ENCODE measurements around the gene PFKFB3. TPM values are rescaled to one million over a fixed set of nuclear protein-coding genes. Genes with fewer than 3 reads are reported as not detected.

Gene PFKFB3
- total and polyA plus RNA-seq, 2 of the 13 experiments (the other 11 are each of a cell fraction or from before 2014, with no cell fraction given) = 1.2 to 13.3 TPM

- TF ChIP-seq CSRNP2 (CRISPR knock-in tag; conservative IDR thresholded peaks at IDR 0.05; ENCODE audit: low read depth) (no peak), TOE1 (CRISPR knock-in tag; IDR thresholded peaks at IDR 0.05) (no peak), ZNF30 (CRISPR knock-in tag; IDR thresholded peaks at IDR 0.05) (no peak), ZNF761 (CRISPR knock-in tag; conservative IDR thresholded peaks at IDR 0.05) (no peak), MZF1 (CRISPR knock-in tag; IDR thresholded peaks at IDR 0.05; ENCODE audit: borderline replicate concordance) (no peak), RFXAP (CRISPR knock-in tag; IDR thresholded peaks at IDR 0.05; ENCODE audit: borderline replicate concordance) (no peak), BORCS8-MEF2B (CRISPR knock-in tag; IDR thresholded peaks at IDR 0.05) (no peak), ZNF720 (CRISPR knock-in tag; IDR thresholded peaks at IDR 0.05) (no peak), STAT5B (CRISPR knock-in tag; IDR thresholded peaks at IDR 0.05) (no peak), ZFP37 (CRISPR knock-in tag; IDR thresholded peaks at IDR 0.05; ENCODE audit: borderline replicate concordance) (no peak), SCMH1 (CRISPR knock-in tag; IDR thresholded peaks at IDR 0.05; ENCODE audit: borderline replicate concordance) (no peak), JDP2 (CRISPR knock-in tag; IDR thresholded peaks at IDR 0.05; ENCODE audit: borderline replicate concordance) (no peak), USF2 (IDR thresholded peaks at IDR 0.05; ENCODE audit: low read depth, low read length) (peak; percentile 65; the same call in 1 of the 2 replicates), USF2 (CRISPR knock-in tag; IDR thresholded peaks at IDR 0.05; ENCODE audit: borderline replicate concordance) (no peak), SAP130 (CRISPR knock-in tag; IDR thresholded peaks at IDR 0.05; ENCODE audit: low read depth) (peak; percentile 71), ZNF782 (CRISPR knock-in tag; IDR thresholded peaks at IDR 0.05; ENCODE audit: borderline replicate concordance) (no peak), KAT8 (CRISPR knock-in tag; IDR thresholded peaks at IDR 0.05) (no peak), ZNF775 (CRISPR knock-in tag; IDR thresholded peaks at IDR 0.05; ENCODE audit: borderline replicate concordance) (no peak), ZNF232 (CRISPR knock-in tag; IDR thresholded peaks at IDR 0.05; ENCODE audit: borderline replicate concordance) (no peak), TAF1 (CRISPR knock-in tag; IDR thresholded peaks at IDR 0.05) (no peak), POGZ (CRISPR knock-in tag; IDR thresholded peaks at IDR 0.05) (no peak; the same call in 1 of the 2 replicates)
- TF ChIP-seq, protein P1, sequence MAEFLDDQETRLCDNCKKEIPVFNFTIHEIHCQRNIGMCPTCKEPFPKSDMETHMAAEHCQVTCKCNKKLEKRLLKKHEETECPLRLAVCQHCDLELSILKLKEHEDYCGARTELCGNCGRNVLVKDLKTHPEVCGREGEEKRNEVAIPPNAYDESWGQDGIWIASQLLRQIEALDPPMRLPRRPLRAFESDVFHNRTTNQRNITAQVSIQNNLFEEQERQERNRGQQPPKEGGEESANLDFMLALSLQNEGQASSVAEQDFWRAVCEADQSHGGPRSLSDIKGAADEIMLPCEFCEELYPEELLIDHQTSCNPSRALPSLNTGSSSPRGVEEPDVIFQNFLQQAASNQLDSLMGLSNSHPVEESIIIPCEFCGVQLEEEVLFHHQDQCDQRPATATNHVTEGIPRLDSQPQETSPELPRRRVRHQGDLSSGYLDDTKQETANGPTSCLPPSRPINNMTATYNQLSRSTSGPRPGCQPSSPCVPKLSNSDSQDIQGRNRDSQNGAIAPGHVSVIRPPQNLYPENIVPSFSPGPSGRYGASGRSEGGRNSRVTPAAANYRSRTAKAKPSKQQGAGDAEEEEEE (CRISPR knock-in tag; IDR thresholded peaks at IDR 0.05; ENCODE audit: borderline replicate concordance) = no peak
- TF ChIP-seq, protein P2, sequence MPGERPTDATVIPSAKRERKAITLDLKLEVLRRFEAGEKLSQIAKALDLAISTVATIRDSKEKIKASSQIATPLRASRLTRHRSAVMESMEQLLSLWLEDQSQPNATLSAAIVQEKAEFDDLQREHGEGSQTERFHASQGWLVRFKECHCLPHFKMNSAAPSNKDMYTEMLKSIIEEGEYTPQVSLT (CRISPR knock-in tag; IDR thresholded peaks at IDR 0.05; ENCODE audit: borderline replicate concordance, low read depth) = no peak
Measured at GRCh38 chr10:6299234-6299633, 96.5 kb downstream of the PFKFB3 start (continued).
